NB4 (cell line): ENCODE results near the gene SAAL1.

ENCODE experiments used
- POLR2A ChIP-seq: IDR thresholded peaks from 2 replicates; pipeline ENCODE4 v1.6.1; 2011; ENCODE audit warnings: mild to moderate bottlenecking; ENCODE audit not compliant: insufficient read length; ENCODE audit errors: extremely low read depth
- TF ChIP-seq, protein P1 (sequence below): IDR thresholded peaks from one replicate; pipeline ENCODE4 v1.5.1; 2012; ENCODE audit warnings: low read depth, low read length

DNA sequence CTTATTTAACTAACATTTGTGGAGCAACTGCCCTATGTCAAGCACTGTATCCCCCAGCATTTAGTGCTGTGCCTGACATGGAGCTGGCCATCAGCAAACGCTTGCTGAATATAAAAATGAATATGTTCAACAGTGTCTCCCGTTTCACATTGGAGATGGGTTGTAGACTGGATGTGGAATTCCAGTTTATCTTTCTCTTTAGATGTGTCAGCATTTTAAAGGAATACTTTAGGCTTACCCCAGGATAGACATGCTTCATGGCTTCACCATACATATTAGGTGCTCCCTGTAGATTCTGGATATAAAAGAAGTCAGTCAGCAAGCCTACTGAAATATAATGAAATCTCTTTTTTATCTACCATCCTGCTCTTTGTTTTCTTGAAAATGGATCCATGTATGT, 38.5 kb downstream of the SAAL1 start:
- TF ChIP-seq POLR2A = no peak
- TF ChIP-seq, protein P1, sequence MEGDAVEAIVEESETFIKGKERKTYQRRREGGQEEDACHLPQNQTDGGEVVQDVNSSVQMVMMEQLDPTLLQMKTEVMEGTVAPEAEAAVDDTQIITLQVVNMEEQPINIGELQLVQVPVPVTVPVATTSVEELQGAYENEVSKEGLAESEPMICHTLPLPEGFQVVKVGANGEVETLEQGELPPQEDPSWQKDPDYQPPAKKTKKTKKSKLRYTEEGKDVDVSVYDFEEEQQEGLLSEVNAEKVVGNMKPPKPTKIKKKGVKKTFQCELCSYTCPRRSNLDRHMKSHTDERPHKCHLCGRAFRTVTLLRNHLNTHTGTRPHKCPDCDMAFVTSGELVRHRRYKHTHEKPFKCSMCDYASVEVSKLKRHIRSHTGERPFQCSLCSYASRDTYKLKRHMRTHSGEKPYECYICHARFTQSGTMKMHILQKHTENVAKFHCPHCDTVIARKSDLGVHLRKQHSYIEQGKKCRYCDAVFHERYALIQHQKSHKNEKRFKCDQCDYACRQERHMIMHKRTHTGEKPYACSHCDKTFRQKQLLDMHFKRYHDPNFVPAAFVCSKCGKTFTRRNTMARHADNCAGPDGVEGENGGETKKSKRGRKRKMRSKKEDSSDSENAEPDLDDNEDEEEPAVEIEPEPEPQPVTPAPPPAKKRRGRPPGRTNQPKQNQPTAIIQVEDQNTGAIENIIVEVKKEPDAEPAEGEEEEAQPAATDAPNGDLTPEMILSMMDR = no peak
